Transverse colon (tissue), 4 donors: ENCODE results near the gene EIF2S2. TPM values are rescaled to one million over a fixed set of nuclear protein-coding genes. Genes with fewer than 3 reads are reported as not detected.

Source experiments
- DNase-seq: peaks from one replicate; pipeline ENCODE4 v3.0.0-alpha.2; 2019
- H3K27ac ChIP-seq, 4 donors: fragments of 200-600 bp; sonication (generic); 2 replicates each; pipeline ENCODE4 v1.5.1; 2016 to 2018; ENCODE audit warnings: inconsistent platforms in 4 of 4
- H3K27me3 ChIP-seq: fragments of 200-600 bp; sonication (generic); 2 replicates; pipeline ENCODE4 v1.5.1; 2017; ENCODE audit warnings: inconsistent platforms
- H3K36me3 ChIP-seq, 4 donors: fragments of 200-600 bp; sonication (generic); 2 replicates each; pipeline ENCODE4 v1.5.1; 2017 to 2019; ENCODE audit warnings: inconsistent platforms in 4 of 4
- H3K4me1 ChIP-seq, 4 donors: fragments of 200-600 bp; sonication (generic); 2 replicates each; pipeline ENCODE4 v1.5.1; 2017 to 2020; ENCODE audit warnings: inconsistent platforms in 4 of 4
- H3K4me3 ChIP-seq, 4 donors: fragments of 200-600 bp; sonication (generic); 1 replicate in 1 of 4; 2 replicates in 3 of 4; pipeline versions ENCODE4 v1.5.1 to v1.6.1; 2017 to 2019; ENCODE audit warnings: inconsistent platforms in 4 of 4
- H3K9me3 ChIP-seq, 2 donors: fragments of 200-600 bp; sonication (generic); 2 replicates each; pipeline ENCODE4 v1.5.1; 2017 to 2019; ENCODE audit warnings: inconsistent platforms in 2 of 2
- EP300 ChIP-seq: sonication (generic); formaldehyde crosslinking; IDR thresholded peaks from one replicate; pipeline ENCODE4 v1.6.1; 2017; ENCODE audit warnings: antibody characterized with exemption, low read depth
- POLR2A ChIP-seq: fragments of 450-650 bp; IDR thresholded peaks from one replicate; pipeline ENCODE4 v1.6.1; 2016; ENCODE audit warnings: antibody characterized with exemption, mild to moderate bottlenecking, moderate library complexity
- POLR2AphosphoS5 ChIP-seq, 3 donors: sonication (generic); formaldehyde crosslinking; IDR thresholded peaks; one replicate each; pipeline ENCODE4 v1.6.1; 2016; ENCODE audit warnings: antibody characterized with exemption in 3 of 3
- WGBS, 2 donors: methylation state at CpG; one replicate each; pipeline ENCODE4 v1.1.5; 2018; ENCODE audit warnings: low coverage in 1 of 2; 5-methylcytosine and 5-hydroxymethylcytosine counted together
- in situ Hi-C, 4 donors: fragments of 200-750 bp; cut with MboI; loops; one replicate each; pipeline versions ENCODE4 v1.15.0 to v1.15.1; 2017; ENCODE audit warnings: low sequenced_read_pairs in 3 of 4, low pct_ligation_motif_present in 1 of 4, low pct_unique_long_range_greater_than_20kb in 1 of 4
- intact Hi-C: fragments of 100-400 bp; cut with DNase I; formaldehyde crosslinking; loops from one replicate; pipeline ENCODE4 v1.15.1; 2023; ENCODE audit warnings: low total_unique reads
- total RNA-seq, 4 donors: library from RNA; depleted of rRNA; stranded (reverse); fragments of >200 nt; gene quantifications; one replicate each; pipeline ENCODE4 v1.1.0, GENCODE V29; 2016
- TF ChIP-seq, protein P1 (sequence below), 5 experiments: fragments of 200-600 bp in 3 of 5; fragments of 450-650 bp in 2 of 5; sonication (generic) in 3 of 5; IDR thresholded peaks; 1 replicate in 2 of 5; 2 replicates in 3 of 5; pipeline ENCODE4 v1.5.1; 2016 to 2017; ENCODE audit warnings: antibody characterized with exemption in 5 of 5, inconsistent platforms in 3 of 5, mild to moderate bottlenecking in 2 of 5, moderate library complexity in 1 of 5

The EIF2S2 gene
- total RNA-seq, 4 donors from 2014 or later = 15.3 to 42.1 (median 23.9) TPM

DNA sequence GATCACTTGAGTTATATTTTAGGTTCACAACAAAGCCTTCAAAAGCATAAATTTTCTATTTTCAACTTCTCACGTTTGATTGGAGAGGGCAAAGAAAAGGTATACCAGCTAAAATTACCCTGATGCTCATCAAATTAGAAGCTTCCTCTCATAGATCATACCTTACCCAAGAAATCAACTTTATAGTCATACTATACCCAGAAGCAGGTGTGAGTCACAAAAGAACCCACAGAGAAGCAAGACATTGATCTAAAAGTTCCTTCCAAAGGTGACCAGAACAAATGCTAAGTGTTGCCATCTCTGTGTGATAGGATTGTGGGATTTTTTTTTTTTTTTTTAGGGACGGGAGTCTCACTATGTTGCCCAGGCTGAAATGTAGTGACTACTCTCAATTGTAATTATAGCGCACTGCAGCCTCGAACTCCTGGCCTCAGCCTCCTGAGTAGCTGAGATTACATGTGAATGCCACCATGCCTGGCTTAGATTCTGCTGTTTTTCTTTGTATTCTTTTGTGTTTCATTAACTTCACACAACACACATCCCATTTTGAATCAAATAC lies 3.3 kb downstream of the EIF2S2 start:
- WGBS, 2 donors = 74 to 83% methylated on average over 3 to 4 of the region's 4 CpGs
- no peak for DNase-seq
- Histone ChIP-seq H3K4me1 (peaks cover 13 to 46% (median 23%) of the 10 kb centered on the region in 4 donors), H3K9me3 (no peaks in the 10 kb centered on the region), H3K36me3 (peaks cover 0 to 24% (median 10%) of the 10 kb centered on the region in 4 donors), H3K27me3 (no peaks in the 10 kb centered on the region), H3K27ac (no peak overlapping the region), H3K4me3 (no peak overlapping the region)
- intact Hi-C loops = no loop called here
- TF ChIP-seq, protein P1, sequence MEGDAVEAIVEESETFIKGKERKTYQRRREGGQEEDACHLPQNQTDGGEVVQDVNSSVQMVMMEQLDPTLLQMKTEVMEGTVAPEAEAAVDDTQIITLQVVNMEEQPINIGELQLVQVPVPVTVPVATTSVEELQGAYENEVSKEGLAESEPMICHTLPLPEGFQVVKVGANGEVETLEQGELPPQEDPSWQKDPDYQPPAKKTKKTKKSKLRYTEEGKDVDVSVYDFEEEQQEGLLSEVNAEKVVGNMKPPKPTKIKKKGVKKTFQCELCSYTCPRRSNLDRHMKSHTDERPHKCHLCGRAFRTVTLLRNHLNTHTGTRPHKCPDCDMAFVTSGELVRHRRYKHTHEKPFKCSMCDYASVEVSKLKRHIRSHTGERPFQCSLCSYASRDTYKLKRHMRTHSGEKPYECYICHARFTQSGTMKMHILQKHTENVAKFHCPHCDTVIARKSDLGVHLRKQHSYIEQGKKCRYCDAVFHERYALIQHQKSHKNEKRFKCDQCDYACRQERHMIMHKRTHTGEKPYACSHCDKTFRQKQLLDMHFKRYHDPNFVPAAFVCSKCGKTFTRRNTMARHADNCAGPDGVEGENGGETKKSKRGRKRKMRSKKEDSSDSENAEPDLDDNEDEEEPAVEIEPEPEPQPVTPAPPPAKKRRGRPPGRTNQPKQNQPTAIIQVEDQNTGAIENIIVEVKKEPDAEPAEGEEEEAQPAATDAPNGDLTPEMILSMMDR (IDR thresholded peaks at IDR 0.05) = no peak
- no peak for TF ChIP-seq EP300
- no peak for TF ChIP-seq POLR2AphosphoS5 (IDR thresholded peaks at IDR 0.05)
- no peak for TF ChIP-seq POLR2A
- in situ Hi-C loops = no loop called here

DNA sequence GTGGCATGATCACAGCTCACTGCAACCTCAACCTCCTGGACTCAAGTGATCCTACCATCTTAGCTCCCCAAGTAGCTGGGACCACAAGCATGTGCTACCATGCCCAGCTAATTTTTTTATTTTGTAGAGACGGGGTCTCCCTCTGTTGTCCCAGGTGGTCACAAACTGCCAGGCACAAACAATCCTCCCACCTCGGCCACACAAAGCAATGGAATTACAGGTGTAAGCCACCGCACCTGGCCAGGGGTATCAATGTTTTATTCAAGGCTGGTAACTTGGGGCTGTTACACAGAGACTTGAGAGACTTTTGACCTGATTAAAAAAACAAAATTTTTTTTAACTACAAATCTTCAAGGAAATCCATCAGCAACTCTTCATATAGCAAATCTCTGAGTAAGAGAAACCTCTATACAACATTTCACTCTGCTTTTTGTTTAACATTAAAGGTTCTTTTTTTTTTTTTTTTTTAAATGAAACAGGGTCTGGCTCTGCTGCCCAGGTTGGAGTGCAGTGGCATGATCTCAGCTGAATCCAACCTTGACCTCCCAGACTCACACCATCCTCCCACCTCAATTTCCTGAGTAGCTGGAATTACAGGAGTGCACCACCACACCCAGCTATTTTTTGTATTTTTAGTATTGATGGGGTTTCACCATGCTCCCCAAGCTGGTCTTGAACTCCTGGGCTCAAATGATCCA lies 5.9 kb downstream of the EIF2S2 start:
- Histone ChIP-seq H3K4me1 (peaks cover 13 to 41% (median 22%) of the 10 kb centered on the region in 4 donors), H3K27me3 (no peaks in the 10 kb centered on the region), H3K9me3 (no peaks in the 10 kb centered on the region), H3K36me3 (peaks cover 0 to 44% (median 21%) of the 10 kb centered on the region in 4 donors), H3K4me3 (no peak overlapping the region), H3K27ac (no peak overlapping the region)
- in situ Hi-C loops = no loop called here
- TF ChIP-seq POLR2AphosphoS5 (IDR thresholded peaks at IDR 0.05) = no peak
- TF ChIP-seq, protein P1 (IDR thresholded peaks at IDR 0.05) = no peak
- TF ChIP-seq EP300 = no peak
- no peak for TF ChIP-seq POLR2A
- 90 to 95% methylated on average over 3 of the region's 3 CpGs for WGBS, 2 donors
- intact Hi-C loops = no loop called here
- no peak for DNase-seq

DNA sequence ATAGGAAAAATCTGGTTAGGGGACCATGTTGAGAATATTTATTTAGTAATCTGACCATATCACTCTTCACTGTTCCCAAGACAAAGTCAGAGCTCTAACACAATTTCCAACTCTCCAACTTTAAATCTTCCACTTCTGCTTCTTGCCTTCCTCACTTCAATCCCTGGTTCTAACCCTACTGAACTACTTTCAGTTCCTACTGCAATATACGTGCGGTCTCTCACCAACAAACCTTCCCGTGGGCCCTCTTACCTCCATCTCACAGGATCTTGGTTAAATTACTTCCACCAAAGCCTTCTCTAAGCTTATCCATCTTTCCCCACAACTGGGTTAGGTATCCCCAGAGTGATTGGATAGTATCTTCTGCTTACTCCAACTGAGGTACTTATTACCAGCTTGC lies 8.0 kb downstream of the EIF2S2 start:
- DNase-seq = no peak
- in situ Hi-C loops = no loop called here
- H3K27ac ChIP-seq = no peak overlapping the region
- H3K9me3 ChIP-seq = no peaks in the 10 kb centered on the region
- no peak for TF ChIP-seq EP300
- H3K27me3 ChIP-seq = no peaks in the 10 kb centered on the region
- no peak overlapping the region for H3K4me3 ChIP-seq
- WGBS, 2 donors = 80 to 94% methylated on average over 3 of the region's 3 CpGs
- peaks cover 0 to 40% (median 20%) of the 10 kb centered on the region in 4 donors for H3K36me3 ChIP-seq
- H3K4me1 ChIP-seq = peaks cover 12 to 21% (median 13%) of the 10 kb centered on the region in 4 donors
- intact Hi-C loops = no loop called here

DNA sequence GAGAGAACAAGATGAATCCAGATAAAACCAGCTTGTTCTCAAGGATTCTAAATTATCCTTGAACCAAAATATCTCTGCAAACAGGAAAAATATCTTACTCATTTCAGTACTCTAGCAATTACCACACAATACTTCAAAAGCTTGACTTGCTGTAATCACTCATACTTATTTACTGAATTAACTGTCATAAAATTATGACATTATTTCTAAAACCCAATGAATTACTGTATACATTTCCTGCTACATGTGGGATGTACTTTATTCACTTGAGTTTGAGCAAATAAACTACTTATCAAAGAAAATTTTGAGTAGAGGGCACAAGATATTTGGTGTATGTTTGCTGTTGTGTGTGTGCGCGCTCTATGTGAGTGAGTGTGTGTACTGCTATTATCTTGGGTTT lies 9.7 kb downstream of the EIF2S2 start:
- TF ChIP-seq POLR2A (no peak), EP300 (no peak), POLR2AphosphoS5 (IDR thresholded peaks at IDR 0.05) (no peak)
- TF ChIP-seq, protein P1 (IDR thresholded peaks at IDR 0.05) = no peak
- DNase-seq = no peak
- Histone ChIP-seq H3K27me3 (no peaks in the 10 kb centered on the region), H3K36me3 (peaks cover 0 to 53% (median 25%) of the 10 kb centered on the region in 4 donors), H3K4me3 (no peak overlapping the region), H3K27ac (no peak overlapping the region), H3K9me3 (no peaks in the 10 kb centered on the region), H3K4me1 (peaks cover 0 to 5% (median 2%) of the 10 kb centered on the region in 4 donors)
- intact Hi-C loops (no loop called here), in situ Hi-C loops (no loop called here)
- WGBS, 2 donors = 96 to 97% methylated on average over 2 of the region's 2 CpGs
